Epithelial cell of prostate (primary cell): ENCODE data around the gene CAP2.

Experiments used
- DNase-seq: peaks from one replicate; pipeline ENCODE4 v3.0.0-alpha.2; 2011; ENCODE audit warnings: low read depth, low spot score
- H3K27ac ChIP-seq: fragments of 450-650 bp; 2 replicates; pipeline ENCODE4 v1.5.1; 2017; ENCODE audit warnings: mild to moderate bottlenecking

CAP2 gene

GRCh38 chr6:17470202-17470937 lies 77.0 kb downstream of the CAP2 start:
- no peak overlapping the region for H3K27ac ChIP-seq
- DNase-seq = no peak

- no peak overlapping the region for H3K27ac ChIP-seq
- peak; percentile 22 for DNase-seq
Observed at GRCh38 chr6:17470938-17471327, 77.5 kb downstream of the CAP2 start.

- no peak overlapping the region for H3K27ac ChIP-seq
- no peak for DNase-seq
Observed at GRCh38 chr6:17472653-17473183, 79.3 kb downstream of the CAP2 start.

GRCh38 chr6:17473554-17473953 lies 80.2 kb downstream of the CAP2 start:
- no peak overlapping the region for H3K27ac ChIP-seq
- DNase-seq = no peak

- no peak overlapping the region for H3K27ac ChIP-seq
- DNase-seq = no peak
Observed at GRCh38 chr6:17474289-17474688, 80.9 kb downstream of the CAP2 start.

- DNase-seq = no peak
- no peak overlapping the region for H3K27ac ChIP-seq
Observed at GRCh38 chr6:17475606-17476244, 82.3 kb downstream of the CAP2 start.

- no peak overlapping the region for H3K27ac ChIP-seq
- DNase-seq = no peak
Observed at GRCh38 chr6:17476511-17476910, 83.1 kb downstream of the CAP2 start.

GRCh38 chr6:17477356-17477755 lies 84.0 kb downstream of the CAP2 start:
- no peak for DNase-seq
- no peak overlapping the region for H3K27ac ChIP-seq

GRCh38 chr6:17478223-17478907 lies 85.0 kb downstream of the CAP2 start:
- H3K27ac ChIP-seq = no peak overlapping the region
- DNase-seq = no peak

GRCh38 chr6:17478946-17479345 lies 85.6 kb downstream of the CAP2 start:
- no peak for DNase-seq
- no peak overlapping the region for H3K27ac ChIP-seq

GRCh38 chr6:17480476-17480875 lies 87.1 kb downstream of the CAP2 start:
- DNase-seq = no peak
- H3K27ac ChIP-seq = no peak overlapping the region

GRCh38 chr6:17482711-17483110 lies 89.3 kb downstream of the CAP2 start:
- H3K27ac ChIP-seq = no peak overlapping the region
- DNase-seq = no peak

- no peak for DNase-seq
- H3K27ac ChIP-seq = no peak overlapping the region
Observed at GRCh38 chr6:17483391-17484016, 90.1 kb downstream of the CAP2 start.

GRCh38 chr6:17484201-17484849 lies 90.9 kb downstream of the CAP2 start:
- DNase-seq = no peak
- H3K27ac ChIP-seq = no peak overlapping the region

- H3K27ac ChIP-seq = no peak overlapping the region
- no peak for DNase-seq
Observed at GRCh38 chr6:17485181-17485580, 91.8 kb downstream of the CAP2 start.

GRCh38 chr6:17485946-17486345 lies 92.6 kb downstream of the CAP2 start:
- no peak for DNase-seq
- no peak overlapping the region for H3K27ac ChIP-seq

- DNase-seq = no peak
- no peak overlapping the region for H3K27ac ChIP-seq
Observed at GRCh38 chr6:17486680-17487079, 93.3 kb downstream of the CAP2 start.

GRCh38 chr6:17490724-17491123 lies 97.3 kb downstream of the CAP2 start:
- DNase-seq = no peak
- H3K27ac ChIP-seq = no peak overlapping the region

GRCh38 chr6:17491416-17492142 lies 98.2 kb downstream of the CAP2 start:
- DNase-seq = no peak
- H3K27ac ChIP-seq = no peak overlapping the region

- no peak overlapping the region for H3K27ac ChIP-seq
- no peak for DNase-seq
Observed at GRCh38 chr6:17492350-17492749, 99.0 kb downstream of the CAP2 start.
